ENCODE results near the gene PLLP. TPM values are rescaled to one million over a fixed set of nuclear protein-coding genes. Genes with fewer than 3 reads are reported as not detected.

Gene PLLP
- total and polyA plus RNA-seq, 12 donors: 1.0 to 10.0 (median 2.7) TPM

DNA sequence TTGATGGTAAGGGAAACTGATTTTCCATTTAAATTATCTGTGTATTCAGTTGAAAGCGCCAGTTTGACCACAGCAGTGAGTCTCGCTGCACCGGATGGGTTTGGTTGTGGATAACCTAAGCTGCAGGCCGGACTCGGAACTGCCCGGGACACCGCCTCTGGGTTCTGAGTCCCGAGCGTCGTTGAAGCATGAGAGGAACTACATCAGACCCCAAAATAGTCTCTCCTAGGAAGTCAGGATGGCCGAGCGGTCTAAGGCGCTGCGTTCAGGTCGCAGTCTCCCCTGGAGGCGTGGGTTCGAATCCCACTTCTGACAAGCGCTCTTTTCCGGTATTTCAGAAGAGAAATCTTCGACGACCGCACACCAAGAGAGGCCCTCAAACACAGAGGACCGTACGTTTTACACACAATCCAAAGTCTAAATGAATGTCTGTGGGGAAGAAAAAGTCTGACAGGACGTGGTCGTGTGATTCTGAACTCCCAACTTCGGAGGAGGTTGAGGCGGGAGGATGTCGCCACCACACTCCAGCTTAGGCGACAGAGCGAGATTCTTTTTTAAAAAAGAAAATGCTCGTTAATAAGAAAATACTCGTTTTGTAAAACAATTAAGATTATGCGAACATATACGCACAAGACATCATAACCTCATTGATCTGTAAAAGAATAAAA lies 15.4 kb upstream of the PLLP start:
- H3K27ac ChIP-seq: peak overlapping the region; percentile 71 to 91 (median 84)
- H3K4me1 ChIP-seq (replicated peaks in 1 of 2): peaks cover 3 to 13% of the 10 kb centered on the region in 2 donors
- intact Hi-C loops (cut with DNase I): loop anchor here (2.0 to 10.0 kb wide), 3 partner anchors 119 to 217 kb away; no protein-coding TSS in a partner anchor
- peak overlapping the region in 2 of 4 donors; percentile 29 to 42 for H3K4me3 ChIP-seq
- peak; percentile 86 to 97 (median 90) for DNase-seq
- TF ChIP-seq, protein P1, sequence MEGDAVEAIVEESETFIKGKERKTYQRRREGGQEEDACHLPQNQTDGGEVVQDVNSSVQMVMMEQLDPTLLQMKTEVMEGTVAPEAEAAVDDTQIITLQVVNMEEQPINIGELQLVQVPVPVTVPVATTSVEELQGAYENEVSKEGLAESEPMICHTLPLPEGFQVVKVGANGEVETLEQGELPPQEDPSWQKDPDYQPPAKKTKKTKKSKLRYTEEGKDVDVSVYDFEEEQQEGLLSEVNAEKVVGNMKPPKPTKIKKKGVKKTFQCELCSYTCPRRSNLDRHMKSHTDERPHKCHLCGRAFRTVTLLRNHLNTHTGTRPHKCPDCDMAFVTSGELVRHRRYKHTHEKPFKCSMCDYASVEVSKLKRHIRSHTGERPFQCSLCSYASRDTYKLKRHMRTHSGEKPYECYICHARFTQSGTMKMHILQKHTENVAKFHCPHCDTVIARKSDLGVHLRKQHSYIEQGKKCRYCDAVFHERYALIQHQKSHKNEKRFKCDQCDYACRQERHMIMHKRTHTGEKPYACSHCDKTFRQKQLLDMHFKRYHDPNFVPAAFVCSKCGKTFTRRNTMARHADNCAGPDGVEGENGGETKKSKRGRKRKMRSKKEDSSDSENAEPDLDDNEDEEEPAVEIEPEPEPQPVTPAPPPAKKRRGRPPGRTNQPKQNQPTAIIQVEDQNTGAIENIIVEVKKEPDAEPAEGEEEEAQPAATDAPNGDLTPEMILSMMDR (IDR thresholded peaks at IDR 0.05): peak in 5 of 6 experiments; percentile 39 to 81 (median 67)
- peak; percentile 24 to 55 for TF ChIP-seq POLR2A (IDR thresholded peaks at IDR 0.05)
- no peaks in the 10 kb centered on the region for H3K36me3 ChIP-seq (replicated peaks in 1 of 2)
- no peaks in the 10 kb centered on the region for H3K27me3 ChIP-seq
- WGBS, 4 donors: 0 to 1% (median 0%) methylated on average over 28 to 35 of the region's 35 CpGs
- no peaks in the 10 kb centered on the region for H3K9me3 ChIP-seq (replicated peaks in 1 of 3)

DNA sequence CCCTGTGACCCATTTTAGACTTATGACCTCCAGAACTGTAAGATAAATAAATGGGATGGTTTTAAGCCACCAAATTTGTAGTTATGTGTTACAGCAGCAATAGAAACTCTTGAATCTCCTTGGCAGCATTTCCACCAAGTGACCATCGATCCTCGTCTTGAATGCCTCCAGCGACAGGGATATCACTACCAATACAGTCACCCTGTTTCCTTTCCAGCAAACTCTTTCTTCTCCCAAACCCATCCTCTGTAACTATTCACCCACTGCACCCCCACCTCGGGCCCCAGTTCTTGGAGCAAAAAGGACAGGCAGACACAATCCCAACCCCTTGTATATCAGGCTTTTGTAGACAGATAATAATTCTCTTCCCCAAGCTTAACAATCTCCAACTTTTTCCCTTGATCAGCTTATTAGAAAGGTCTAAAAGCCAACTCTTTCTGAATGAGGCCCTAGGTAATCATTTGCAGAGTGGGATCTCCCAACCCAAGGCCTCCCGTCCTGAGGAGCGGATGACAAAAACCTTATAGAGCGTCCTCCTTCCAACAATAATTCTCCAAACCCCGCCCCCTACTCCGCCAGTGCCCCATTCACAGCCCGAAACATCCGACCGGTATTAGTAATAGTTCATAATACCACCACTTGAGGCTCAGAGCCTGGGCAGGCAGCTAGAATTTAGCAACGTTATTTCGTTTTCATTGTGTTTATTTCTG lies 14.7 kb upstream of the PLLP start:
- intact Hi-C loops (cut with DNase I): no loop called here
- Histone ChIP-seq H3K27ac (peak overlapping the region; percentile 71 to 91 (median 84)), H3K4me1 (replicated peaks in 1 of 2) (peaks cover 3 to 13% of the 10 kb centered on the region in 2 donors)

DNA sequence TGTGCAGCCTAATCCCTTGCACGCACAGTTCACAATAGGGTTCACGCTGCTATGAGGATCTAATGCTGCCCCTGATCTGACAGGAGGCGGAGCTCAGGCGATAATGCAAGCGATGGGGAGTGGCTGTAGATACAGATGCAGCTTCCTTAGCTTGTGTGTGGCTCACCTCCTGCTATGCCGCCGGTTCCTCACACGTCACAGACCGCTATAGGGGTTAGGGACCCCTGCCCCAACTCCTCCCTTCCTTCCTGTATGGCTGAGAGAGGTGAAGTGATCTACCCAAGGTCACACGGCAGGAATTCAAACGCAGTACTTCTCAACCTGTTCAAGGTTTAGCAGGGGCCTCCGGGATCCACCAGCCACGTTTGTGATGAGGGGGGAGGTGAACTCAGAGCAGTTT lies 13.4 kb upstream of the PLLP start:
- H3K4me3 ChIP-seq: no peak overlapping the region
- H3K27ac ChIP-seq: no peak overlapping the region
- H3K9me3 ChIP-seq (replicated peaks in 1 of 3): no peaks in the 10 kb centered on the region
- DNase-seq: no peak
- intact Hi-C loops (cut with DNase I): no loop called here
- peaks cover 3 to 13% of the 10 kb centered on the region in 2 donors for H3K4me1 ChIP-seq (replicated peaks in 1 of 2)
- no peaks in the 10 kb centered on the region for H3K36me3 ChIP-seq (replicated peaks in 1 of 2)
- H3K27me3 ChIP-seq: no peaks in the 10 kb centered on the region
- TF ChIP-seq, protein P1 (IDR thresholded peaks at IDR 0.05): no peak
- TF ChIP-seq POLR2A (IDR thresholded peaks at IDR 0.05): no peak
- 42 to 47% (median 45%) methylated on average over 9 to 13 of the region's 13 CpGs for WGBS, 4 donors

More for the DNA sequence above, 14.7 kb upstream of the PLLP start:
- Histone ChIP-seq H3K9me3 (replicated peaks in 1 of 3) (no peaks in the 10 kb centered on the region), H3K27me3 (no peaks in the 10 kb centered on the region), H3K4me3 (peak overlapping the region in 2 of 4 donors; percentile 29 to 42), H3K36me3 (replicated peaks in 1 of 2) (no peaks in the 10 kb centered on the region)
- TF ChIP-seq, protein P1 (IDR thresholded peaks at IDR 0.05): no peak
- TF ChIP-seq POLR2A (IDR thresholded peaks at IDR 0.05): no peak
- DNase-seq: peak in 3 of 7 donors; percentile 46 to 74 (median 69)
- WGBS, 4 donors: 13 to 15% (median 15%) methylated on average over 14 of the region's 14 CpGs
